HG03432 (cell line): ENCODE measurements around the gene DLG2.
A peak's percentile ranks its signal among the peaks of the same experiment; 100 is the strongest.
"Not testable (repeated sequence)": the region's sequence is repeated elsewhere in the genome, so short reads cannot be mapped to it uniquely, and the experiment has no call there.

Source experiments
- ATAC-seq: cut with Tn5 transposase; IDR thresholded peaks from one replicate; pipeline ENCODE4 v1.9.1; 2021; ENCODE audit warnings: mild to moderate bottlenecking, moderate library complexity; ENCODE audit not compliant: unreplicated experiment

DLG2 gene

GRCh38 chr11:83472806-83473205, 2154.3 kb downstream of the DLG2 start:
- no peak for ATAC-seq

GRCh38 chr11:83471831-83472727, 2155.1 kb downstream of the DLG2 start:
- no peak for ATAC-seq

- no peak for ATAC-seq
Measured at GRCh38 chr11:83467837-83468236, 2159.3 kb downstream of the DLG2 start.

DNA sequence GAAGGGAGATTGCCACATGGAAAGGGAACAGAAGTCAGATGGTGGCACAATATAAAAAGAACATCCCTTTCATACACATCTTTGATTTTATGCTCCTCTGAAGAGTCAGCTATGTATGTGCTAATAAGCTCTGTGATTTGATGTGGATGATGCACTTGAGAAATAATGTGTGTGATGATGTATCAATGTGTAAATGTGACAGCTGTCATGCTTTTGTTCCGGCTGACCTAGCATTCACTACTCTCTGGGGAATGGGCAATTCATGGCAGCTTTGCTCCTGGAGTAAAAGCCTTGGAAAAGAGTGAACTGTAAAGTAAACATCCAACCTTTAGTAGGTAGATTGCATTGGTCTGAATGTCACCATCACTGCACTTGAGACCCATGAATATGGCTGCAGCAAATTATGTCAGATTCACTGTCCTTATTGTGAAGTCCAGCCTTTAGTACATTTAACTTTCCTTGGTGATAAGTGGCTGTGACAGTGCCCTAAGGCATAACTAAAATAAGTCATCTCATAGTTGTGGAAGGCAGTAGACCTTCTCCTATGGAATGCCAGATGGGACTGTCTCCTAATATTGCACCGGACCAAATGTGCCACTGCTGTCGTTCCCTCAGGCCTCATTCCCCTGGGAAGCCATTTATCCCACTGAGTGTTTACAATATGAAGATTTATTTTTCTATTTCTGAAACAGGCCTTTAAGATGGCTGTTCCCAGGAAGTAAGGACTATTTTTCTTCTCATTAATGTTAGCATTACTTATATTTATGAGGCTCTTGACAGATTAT, 2162.8 kb downstream of the DLG2 start:
- no peak for ATAC-seq

DNA sequence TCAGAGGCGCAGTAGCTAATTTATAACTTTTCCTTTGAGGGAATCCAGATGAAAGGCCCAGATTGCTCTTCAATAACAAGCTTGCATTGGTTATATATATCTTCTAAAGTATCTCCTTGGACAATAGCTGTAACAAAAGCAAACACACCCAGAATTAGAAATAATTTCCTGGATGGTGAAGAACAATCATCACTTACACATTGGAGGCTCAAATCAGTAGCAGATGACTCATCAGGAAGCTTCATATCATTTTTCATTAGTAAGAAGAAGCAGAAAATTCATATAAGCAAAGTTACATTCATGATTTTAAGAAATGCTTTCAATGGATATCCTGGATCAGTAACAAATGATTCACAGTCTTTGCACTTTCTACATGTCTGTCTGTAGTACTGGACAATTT, 2167.3 kb downstream of the DLG2 start:
- ATAC-seq: no peak

GRCh38 chr11:83456566-83456965, 2170.6 kb downstream of the DLG2 start:
- no peak for ATAC-seq

DNA sequence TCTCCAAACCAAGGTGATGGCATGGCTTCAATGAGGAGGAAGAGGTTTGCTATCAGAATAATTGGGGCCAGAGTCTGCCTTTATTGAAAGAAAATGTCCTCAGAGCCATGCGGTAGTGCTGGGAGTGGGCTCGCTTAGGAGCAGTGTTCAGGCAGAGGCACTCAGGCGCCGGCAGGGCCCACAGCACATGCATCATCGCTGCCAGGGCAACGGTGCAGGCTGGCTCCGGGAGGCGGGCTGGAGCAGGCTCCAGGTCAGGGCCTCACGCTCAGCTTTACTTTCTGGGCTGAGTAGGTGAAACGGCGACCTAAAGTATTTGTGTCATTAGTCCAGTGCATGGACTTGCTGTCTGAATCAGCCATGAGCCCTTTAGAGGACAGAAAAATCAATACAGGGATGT, 2171.1 kb downstream of the DLG2 start:
- no peak for ATAC-seq

DNA sequence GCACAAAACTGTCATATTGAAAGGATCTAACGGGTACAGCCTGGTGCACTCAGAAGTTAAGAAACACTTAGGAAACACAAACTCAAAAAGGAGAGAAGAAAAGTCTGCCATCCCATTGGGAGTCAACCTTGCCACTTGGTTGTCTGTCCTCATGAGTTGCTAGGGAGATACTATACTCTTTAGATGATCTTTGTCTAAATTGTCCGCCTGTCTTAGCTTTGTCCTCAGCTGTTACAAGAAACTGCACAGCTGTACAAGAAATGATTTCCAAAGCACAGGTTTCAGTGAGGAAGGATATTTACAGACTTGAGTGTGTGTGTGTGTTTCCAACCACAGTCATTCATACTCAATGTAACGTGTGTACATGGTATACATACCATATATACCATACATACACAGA, 2171.8 kb downstream of the DLG2 start:
- no peak for ATAC-seq

DNA sequence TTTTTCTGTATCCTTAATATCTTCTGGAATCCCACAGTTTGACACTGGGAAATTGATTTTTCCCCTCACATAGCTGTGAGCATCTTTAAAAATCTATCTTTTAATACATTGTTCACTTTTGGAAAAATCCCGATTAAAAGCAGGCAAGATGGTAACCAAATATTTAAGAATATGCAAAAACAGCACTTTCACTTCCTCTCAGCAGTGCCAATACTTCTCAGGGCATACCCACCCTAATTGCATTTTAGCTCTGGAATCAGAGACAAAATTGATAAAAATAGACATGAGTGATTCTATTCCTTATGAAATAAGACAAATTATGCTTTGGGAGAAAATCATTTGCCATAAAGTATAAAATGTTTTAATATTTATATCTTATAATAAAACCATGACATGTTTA, 2172.5 kb downstream of the DLG2 start:
- ATAC-seq: no peak

DNA sequence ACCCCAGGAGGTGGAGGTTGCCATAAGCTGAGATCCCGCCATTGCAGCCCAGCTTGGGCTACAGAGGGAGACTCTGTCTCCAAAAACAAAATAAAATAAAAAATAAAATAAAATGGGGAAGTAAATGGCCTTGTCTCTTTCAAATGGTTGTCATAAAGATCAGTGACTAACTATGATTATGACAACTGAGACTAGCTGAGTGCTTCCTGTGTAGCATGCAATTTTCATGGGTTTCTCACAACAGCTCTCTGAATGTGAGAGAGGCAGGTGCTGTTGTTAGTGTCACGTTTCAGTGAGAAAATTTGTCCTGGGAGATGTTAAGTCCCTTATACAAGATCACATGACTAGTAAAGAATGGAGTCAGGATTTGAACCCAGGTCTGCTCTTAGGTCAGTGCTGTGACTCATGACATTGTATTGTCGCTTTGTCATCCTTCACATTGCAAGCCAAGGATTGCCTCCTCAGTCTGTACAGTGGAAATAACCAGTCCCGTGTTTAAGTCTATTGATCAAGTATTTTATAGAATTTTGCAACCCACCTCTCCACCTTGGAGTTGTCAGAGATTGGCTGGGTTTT, 2177.7 kb downstream of the DLG2 start:
- ATAC-seq: peak; percentile 55

DNA sequence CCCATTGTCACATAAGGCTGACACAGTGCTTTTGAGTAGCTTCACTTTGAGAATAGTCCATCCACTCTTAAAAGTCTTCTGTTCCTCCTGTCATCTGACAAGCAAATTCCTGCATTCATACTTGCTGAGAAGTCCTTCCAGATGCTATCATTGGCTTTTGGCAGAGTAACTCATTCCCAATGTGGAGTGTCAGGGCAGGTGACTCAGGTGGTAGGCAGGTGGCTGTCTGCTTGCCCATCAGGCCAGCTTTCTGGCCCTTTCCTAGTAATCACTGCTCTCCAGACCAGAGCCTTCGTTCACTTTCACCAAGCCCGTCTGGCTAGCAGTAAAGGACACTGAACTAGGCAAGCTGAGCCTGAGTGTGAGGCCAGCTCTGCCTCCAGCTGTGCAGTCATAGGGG, 2178.5 kb downstream of the DLG2 start:
- no peak for ATAC-seq

DNA sequence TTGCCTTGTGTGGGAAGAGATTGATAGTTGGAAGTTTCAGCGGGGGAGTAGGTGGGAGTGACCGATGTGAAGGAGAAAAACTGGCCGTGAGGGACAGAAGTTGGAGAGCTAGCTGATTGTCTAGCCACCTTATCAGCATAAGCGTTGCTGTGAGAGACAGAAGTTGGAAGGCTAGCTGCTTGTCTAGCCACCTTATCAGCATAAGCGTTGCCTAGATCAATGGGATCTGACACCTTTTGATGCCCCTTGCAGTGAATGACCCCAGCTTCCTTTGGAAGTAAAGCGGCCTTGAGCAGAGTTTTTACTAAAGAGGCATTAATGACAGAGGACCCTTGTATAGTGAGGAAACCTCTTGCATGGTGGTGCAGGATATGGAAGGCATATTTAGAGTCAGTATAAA, 2183.3 kb downstream of the DLG2 start:
- ATAC-seq: not testable (repeated sequence)

GRCh38 chr11:83441601-83442000, 2185.5 kb downstream of the DLG2 start:
- no peak for ATAC-seq

- ATAC-seq: no peak
Measured at GRCh38 chr11:83441171-83441570, 2186.0 kb downstream of the DLG2 start.

- ATAC-seq: no peak
Measured at GRCh38 chr11:83438438-83438837, 2188.7 kb downstream of the DLG2 start.

DNA sequence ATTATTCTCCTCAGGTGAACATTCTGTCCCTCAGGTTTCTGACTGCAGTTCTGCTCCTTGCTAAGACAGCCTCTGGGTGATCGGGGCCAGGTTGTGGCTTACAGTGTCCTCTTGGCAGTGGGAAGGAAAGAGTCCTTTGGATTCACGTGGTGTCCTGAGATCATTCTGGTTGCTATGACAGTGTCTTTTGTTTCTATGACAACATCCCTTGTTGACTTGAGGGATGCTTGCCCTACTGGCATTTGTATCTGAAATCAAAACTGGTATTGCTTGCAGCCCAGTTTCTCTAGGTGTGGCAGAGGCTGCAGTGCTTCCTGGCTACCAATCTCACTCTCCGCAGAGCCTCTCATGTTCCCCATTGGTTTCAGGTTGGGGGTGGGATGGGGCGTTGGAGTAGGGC, 2189.2 kb downstream of the DLG2 start:
- no peak for ATAC-seq

- ATAC-seq: no peak
Measured at GRCh38 chr11:83436855-83437254, 2190.3 kb downstream of the DLG2 start.

GRCh38 chr11:83434812-83435211, 2192.3 kb downstream of the DLG2 start:
- not testable (repeated sequence) for ATAC-seq

- ATAC-seq: no peak
Measured at GRCh38 chr11:83427943-83428342, 2199.2 kb downstream of the DLG2 start.

- no peak for ATAC-seq
Measured at GRCh38 chr11:83427501-83427900, 2199.6 kb downstream of the DLG2 start.

- ATAC-seq: no peak
Measured at GRCh38 chr11:83425137-83425466, 2202.0 kb downstream of the DLG2 start.
